LNCAP (cell line): Measurements from ENCODE around the gene SPP2.

ENCODE experiments used
- TF ChIP-seq, protein P1 (sequence below): fragments of 450-650 bp; IDR thresholded peaks from 2 replicates; pipeline ENCODE4 v1.5.1; 2017; ENCODE audit warnings: mild to moderate bottlenecking

SPP2 gene

DNA sequence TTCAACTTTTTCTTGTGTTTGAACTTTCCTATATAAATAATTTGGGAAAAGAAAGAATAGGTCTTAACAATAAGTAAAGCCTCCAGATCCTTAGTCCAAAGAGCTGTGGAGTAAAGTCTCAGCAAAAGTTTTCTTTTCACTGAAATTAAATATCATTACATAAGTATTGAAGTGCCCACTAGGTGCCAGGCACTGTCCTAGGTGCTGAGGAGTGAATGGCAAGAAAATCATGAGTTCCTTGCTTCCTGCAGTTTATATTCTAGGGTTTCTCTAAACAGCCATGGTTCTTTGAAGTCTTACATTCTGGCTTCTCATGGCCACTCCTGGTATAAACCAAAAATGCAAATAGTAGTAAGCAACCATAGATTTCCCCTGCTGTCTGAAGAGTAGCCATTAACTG is 59.7 kb downstream of the SPP2 start:
- TF ChIP-seq, protein P1, sequence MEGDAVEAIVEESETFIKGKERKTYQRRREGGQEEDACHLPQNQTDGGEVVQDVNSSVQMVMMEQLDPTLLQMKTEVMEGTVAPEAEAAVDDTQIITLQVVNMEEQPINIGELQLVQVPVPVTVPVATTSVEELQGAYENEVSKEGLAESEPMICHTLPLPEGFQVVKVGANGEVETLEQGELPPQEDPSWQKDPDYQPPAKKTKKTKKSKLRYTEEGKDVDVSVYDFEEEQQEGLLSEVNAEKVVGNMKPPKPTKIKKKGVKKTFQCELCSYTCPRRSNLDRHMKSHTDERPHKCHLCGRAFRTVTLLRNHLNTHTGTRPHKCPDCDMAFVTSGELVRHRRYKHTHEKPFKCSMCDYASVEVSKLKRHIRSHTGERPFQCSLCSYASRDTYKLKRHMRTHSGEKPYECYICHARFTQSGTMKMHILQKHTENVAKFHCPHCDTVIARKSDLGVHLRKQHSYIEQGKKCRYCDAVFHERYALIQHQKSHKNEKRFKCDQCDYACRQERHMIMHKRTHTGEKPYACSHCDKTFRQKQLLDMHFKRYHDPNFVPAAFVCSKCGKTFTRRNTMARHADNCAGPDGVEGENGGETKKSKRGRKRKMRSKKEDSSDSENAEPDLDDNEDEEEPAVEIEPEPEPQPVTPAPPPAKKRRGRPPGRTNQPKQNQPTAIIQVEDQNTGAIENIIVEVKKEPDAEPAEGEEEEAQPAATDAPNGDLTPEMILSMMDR = no peak

DNA sequence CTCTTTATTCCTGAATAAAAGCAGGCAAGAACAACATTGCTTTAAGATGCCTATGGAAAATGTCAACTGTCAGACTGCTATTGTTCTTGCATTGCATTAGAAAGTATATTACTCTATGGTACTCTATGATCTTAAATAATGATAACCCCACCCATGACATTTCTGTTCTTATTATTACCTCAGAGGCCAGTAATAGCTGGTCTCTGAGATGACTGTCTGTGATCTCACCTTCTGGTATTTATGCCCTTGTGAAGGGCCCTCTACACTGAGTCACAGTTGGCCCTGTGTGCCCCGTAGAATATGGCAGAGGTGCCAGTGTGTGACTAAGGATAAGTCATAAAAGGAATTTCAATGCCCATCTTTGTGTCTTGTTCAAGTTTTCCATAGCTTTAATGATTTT is 61.0 kb downstream of the SPP2 start:
- TF ChIP-seq, protein P1 = no peak

DNA sequence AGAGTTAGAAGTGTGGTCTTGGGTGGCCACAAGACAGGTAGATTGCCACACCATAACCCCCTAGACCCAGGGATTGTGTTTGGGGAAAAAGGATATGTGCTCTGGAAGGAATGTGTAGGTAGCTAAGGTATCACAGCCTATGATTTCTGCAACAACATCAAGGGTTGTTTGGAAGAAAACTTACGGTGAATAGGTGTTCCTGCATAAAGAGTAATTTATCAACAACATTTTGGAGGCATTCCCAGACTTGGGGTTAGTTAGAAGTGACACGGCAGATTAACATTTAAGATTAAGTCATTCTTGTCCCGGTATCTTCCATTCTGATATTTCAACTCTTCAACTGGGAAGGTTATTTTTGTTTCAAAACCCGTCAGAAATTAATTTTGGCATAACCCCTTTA is 65.5 kb downstream of the SPP2 start:
- TF ChIP-seq, protein P1 = no peak

DNA sequence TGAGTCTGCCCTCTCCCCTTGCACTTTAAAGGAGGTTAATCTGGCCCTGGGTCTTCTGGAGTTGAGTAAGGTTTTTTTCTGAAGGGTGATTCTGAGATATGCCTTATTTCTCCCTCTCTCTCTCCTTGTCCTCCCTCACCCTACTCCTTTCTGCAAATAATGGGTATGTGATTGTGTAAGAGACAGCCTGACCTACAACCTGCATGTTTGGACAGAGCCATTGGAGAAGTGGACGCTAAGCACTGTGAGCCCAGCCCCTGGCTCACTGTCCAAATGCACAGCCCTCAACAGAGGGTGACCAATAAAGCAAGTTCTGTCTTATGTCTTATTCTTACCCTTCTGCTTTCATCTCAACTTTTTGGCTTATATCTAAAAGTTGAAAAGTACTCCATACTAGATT is 71.5 kb downstream of the SPP2 start:
- TF ChIP-seq, protein P1 = no peak

DNA sequence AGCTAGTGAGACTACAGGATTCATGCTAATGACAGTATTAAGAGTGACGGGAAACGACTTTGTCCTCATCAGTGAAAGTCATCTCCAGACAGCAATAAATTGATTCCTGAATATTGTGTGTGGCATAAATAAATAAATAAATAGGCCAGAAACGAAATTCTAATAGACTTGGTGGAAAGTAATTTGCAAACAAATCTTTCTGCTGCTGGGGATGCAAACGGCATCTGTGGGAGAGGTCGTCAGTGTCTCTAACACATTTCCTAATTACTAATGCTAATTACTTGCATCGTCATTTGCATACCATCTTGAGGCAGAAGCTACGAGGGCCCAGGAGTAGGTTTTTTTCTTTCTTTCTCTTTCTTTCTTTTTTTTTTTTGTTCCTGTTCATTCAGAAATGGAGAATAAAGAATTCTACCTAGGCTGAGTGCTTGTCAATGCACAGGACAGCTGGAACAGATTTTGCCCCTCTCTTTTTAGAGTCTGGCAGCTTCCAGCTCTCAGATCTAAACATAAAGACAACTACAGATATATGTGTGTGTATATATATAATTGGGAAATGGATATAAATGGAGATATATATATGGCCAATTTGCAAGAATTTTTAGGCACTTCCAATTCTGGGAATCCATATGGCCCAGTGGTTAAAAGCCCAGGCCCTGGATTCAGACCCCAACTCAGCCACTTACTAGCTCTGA is 75.1 kb downstream of the SPP2 start:
- TF ChIP-seq, protein P1 = no peak

DNA sequence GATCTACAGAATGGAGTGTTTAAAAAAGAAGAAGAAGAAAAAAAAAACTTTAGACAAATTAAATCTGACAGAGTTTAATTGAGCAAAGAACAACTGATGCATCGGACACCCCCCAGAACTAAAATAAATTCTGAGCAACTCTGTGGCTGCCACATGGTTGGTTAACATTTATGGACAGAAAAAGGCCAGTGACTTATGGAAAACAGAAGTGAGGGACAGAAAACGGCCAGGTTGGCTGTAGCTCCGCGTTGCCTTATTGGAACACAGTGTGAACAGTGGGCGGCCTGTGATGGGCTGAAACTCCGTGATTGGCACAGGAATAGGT is 75.6 kb downstream of the SPP2 start:
- TF ChIP-seq, protein P1 = no peak
